Bronchial epithelial cell (primary cell): ENCODE measurements around the gene BRAT1. TPM values are rescaled to one million over a fixed set of nuclear protein-coding genes. Genes with fewer than 3 reads are reported as not detected.
"Not testable (repeated sequence)": the region's sequence is repeated elsewhere in the genome, so short reads cannot be mapped to it uniquely, and the experiment has no call there.

Experiments
- DNase-seq: peaks from one replicate; pipeline ENCODE4 v3.0.0-alpha.2; 2010; ENCODE audit warnings: low read depth
- FAIRE-seq: peaks from 2 replicates; lab custom pipeline; 2011; peaks lifted over from hg19 to GRCh38; lab: Jason Lieb, UNC
- H3K27me3 ChIP-seq: 2 replicates; pipeline ENCODE4 v1.5.1; 2011; ENCODE audit warnings: low read length; ENCODE audit not compliant: control insufficient read depth, insufficient read depth
- H3K36me3 ChIP-seq: 2 replicates; pipeline ENCODE4 v1.5.1; 2011; ENCODE audit warnings: low read length; ENCODE audit not compliant: control insufficient read depth, insufficient read depth
- H3K4me3 ChIP-seq: 2 replicates; pipeline ENCODE4 v1.5.1; 2011; ENCODE audit warnings: mild to moderate bottlenecking, low read depth, low read length, control low read depth
- CTCF ChIP-seq: IDR thresholded peaks from 2 replicates; pipeline ENCODE4 v1.5.1; 2011; ENCODE audit warnings: mild to moderate bottlenecking, moderate library complexity, low read length, control low read depth, inconsistent platforms; ENCODE audit not compliant: insufficient read depth, severe bottlenecking
- total RNA-seq: library from RNA; depleted of rRNA; stranded (reverse); fragments of >200 nt; gene quantifications from 2 replicates; pipeline ENCODE4 v1.2.1, GENCODE V29; 2014

BRAT1 gene
- total RNA-seq, 1 donor from 2014 or later = 12.1 TPM

- H3K27me3 ChIP-seq = no peaks in the 10 kb centered on the region
- FAIRE-seq = peak; percentile 60
- no peak overlapping the region for H3K4me3 ChIP-seq
- DNase-seq = no peak
- TF ChIP-seq CTCF = no peak
- H3K36me3 ChIP-seq = peaks cover 28% of the 10 kb centered on the region
Observed at GRCh38 chr7:2537981-2538851, 17.1 kb downstream of the BRAT1 start.

- peaks cover 18% of the 10 kb centered on the region for H3K36me3 ChIP-seq
- not testable (repeated sequence) for H3K27me3 ChIP-seq, H3K4me3 ChIP-seq, DNase-seq
- FAIRE-seq = peak; percentile 92
Observed at GRCh38 chr7:2535872-2536627, 19.3 kb downstream of the BRAT1 start.

GRCh38 chr7:2534214-2534613, 21.1 kb downstream of the BRAT1 start:
- not testable (repeated sequence) for H3K27me3 ChIP-seq, DNase-seq, H3K4me3 ChIP-seq, FAIRE-seq
- peaks cover 11% of the 10 kb centered on the region for H3K36me3 ChIP-seq

- not testable (repeated sequence) for DNase-seq, H3K4me3 ChIP-seq, H3K27me3 ChIP-seq, H3K36me3 ChIP-seq, FAIRE-seq
Observed at GRCh38 chr7:2533566-2533965, 21.8 kb downstream of the BRAT1 start.

GRCh38 chr7:2532816-2533215, 22.5 kb downstream of the BRAT1 start:
- DNase-seq, H3K36me3 ChIP-seq, H3K27me3 ChIP-seq, H3K4me3 ChIP-seq, FAIRE-seq: not testable (repeated sequence)

- not testable (repeated sequence) for H3K4me3 ChIP-seq, DNase-seq, H3K36me3 ChIP-seq, H3K27me3 ChIP-seq
- FAIRE-seq = peak; percentile 73
Observed at GRCh38 chr7:2532199-2532772, 23.0 kb downstream of the BRAT1 start.

- DNase-seq, FAIRE-seq, H3K4me3 ChIP-seq, H3K36me3 ChIP-seq, H3K27me3 ChIP-seq: not testable (repeated sequence)
Observed at GRCh38 chr7:2531796-2532110, 23.6 kb downstream of the BRAT1 start.

- not testable (repeated sequence) for H3K4me3 ChIP-seq
Observed at GRCh38 chr7:2530994-2531795, 24.1 kb downstream of the BRAT1 start.

More at GRCh38 chr7:2530994-2531795, 24.1 kb downstream of the BRAT1 start:
- H3K27me3 ChIP-seq, FAIRE-seq, DNase-seq, H3K36me3 ChIP-seq: not testable (repeated sequence)
